ENCODE measurements around the gene KCNG2.
"Not testable (repeated sequence)": the region's sequence is repeated elsewhere in the genome, so short reads cannot be mapped to it uniquely, and the experiment has no call there.

Gene KCNG2

GRCh38 chr18:79856119-79857007, 58.6 kb downstream of the KCNG2 start:
- DNase-seq, result no peak

- DNase-seq, result no peak
These were observed 59.4 kb downstream of the KCNG2 start for GRCh38 chr18:79857082-79857671.

- DNase-seq, result no peak
These were observed 61.6 kb downstream of the KCNG2 start for GRCh38 chr18:79859314-79859713.

- DNase-seq, result no peak
These were observed 63.9 kb downstream of the KCNG2 start for GRCh38 chr18:79861687-79862086.

GRCh38 chr18:79862562-79862961, 64.8 kb downstream of the KCNG2 start:
- no peak for DNase-seq

GRCh38 chr18:79863161-79864005, 65.6 kb downstream of the KCNG2 start:
- DNase-seq, result no peak

GRCh38 chr18:79864006-79864725, 66.4 kb downstream of the KCNG2 start:
- DNase-seq, result no peak

- DNase-seq, result not testable (repeated sequence)
These were observed 67.2 kb downstream of the KCNG2 start for GRCh38 chr18:79864955-79865354.

- DNase-seq, result not testable (repeated sequence)
These were observed 68.2 kb downstream of the KCNG2 start for GRCh38 chr18:79865951-79866350.

GRCh38 chr18:79866889-79867574, 69.3 kb downstream of the KCNG2 start:
- DNase-seq, result no peak

- DNase-seq, result no peak
These were observed 69.9 kb downstream of the KCNG2 start for GRCh38 chr18:79867666-79868065.

GRCh38 chr18:79868168-79868784, 70.5 kb downstream of the KCNG2 start:
- DNase-seq, result no peak

- DNase-seq, result no peak
These were observed 71.2 kb downstream of the KCNG2 start for GRCh38 chr18:79868811-79869541.

- no peak for DNase-seq
These were observed 72.0 kb downstream of the KCNG2 start for GRCh38 chr18:79869591-79870300.

GRCh38 chr18:79870301-79871025, 72.7 kb downstream of the KCNG2 start:
- no peak for DNase-seq

GRCh38 chr18:79871026-79871390, 73.3 kb downstream of the KCNG2 start:
- no peak for DNase-seq

GRCh38 chr18:79871481-79872091, 73.8 kb downstream of the KCNG2 start:
- no peak for DNase-seq

GRCh38 chr18:79872527-79873444, 75.0 kb downstream of the KCNG2 start:
- no peak for DNase-seq

All from NK-92 treated with Interleukin-12 subunit alpha and Interleukin-12 subunit beta, amount 100 ng/mL, for 24 hours (cell line).